GM12864 (cell line): Measurements from ENCODE around the gene ZXDC.

Experiments used
- DNase-seq: peaks from one replicate; pipeline ENCODE4 v3.0.0-alpha.2; 2011; ENCODE audit warnings: low read depth
- H3K4me3 ChIP-seq: 2 replicates; pipeline ENCODE4 v1.5.1; 2011; ENCODE audit warnings: mild to moderate bottlenecking, low read depth, low read length, control low read depth
- TF ChIP-seq, protein P1 (sequence below): IDR thresholded peaks from 2 replicates; pipeline ENCODE4 v1.5.1; 2011; ENCODE audit warnings: low read depth, mild to moderate bottlenecking, moderate library complexity, low read length, control low read depth, inconsistent platforms; ENCODE audit errors: missing control alignments

The ZXDC gene

GRCh38 chr3:126490619-126491018 is 14.9 kb upstream of the ZXDC start:
- TF ChIP-seq, protein P1, sequence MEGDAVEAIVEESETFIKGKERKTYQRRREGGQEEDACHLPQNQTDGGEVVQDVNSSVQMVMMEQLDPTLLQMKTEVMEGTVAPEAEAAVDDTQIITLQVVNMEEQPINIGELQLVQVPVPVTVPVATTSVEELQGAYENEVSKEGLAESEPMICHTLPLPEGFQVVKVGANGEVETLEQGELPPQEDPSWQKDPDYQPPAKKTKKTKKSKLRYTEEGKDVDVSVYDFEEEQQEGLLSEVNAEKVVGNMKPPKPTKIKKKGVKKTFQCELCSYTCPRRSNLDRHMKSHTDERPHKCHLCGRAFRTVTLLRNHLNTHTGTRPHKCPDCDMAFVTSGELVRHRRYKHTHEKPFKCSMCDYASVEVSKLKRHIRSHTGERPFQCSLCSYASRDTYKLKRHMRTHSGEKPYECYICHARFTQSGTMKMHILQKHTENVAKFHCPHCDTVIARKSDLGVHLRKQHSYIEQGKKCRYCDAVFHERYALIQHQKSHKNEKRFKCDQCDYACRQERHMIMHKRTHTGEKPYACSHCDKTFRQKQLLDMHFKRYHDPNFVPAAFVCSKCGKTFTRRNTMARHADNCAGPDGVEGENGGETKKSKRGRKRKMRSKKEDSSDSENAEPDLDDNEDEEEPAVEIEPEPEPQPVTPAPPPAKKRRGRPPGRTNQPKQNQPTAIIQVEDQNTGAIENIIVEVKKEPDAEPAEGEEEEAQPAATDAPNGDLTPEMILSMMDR, result no peak
- DNase-seq, result no peak
- no peak overlapping the region for H3K4me3 ChIP-seq

DNA sequence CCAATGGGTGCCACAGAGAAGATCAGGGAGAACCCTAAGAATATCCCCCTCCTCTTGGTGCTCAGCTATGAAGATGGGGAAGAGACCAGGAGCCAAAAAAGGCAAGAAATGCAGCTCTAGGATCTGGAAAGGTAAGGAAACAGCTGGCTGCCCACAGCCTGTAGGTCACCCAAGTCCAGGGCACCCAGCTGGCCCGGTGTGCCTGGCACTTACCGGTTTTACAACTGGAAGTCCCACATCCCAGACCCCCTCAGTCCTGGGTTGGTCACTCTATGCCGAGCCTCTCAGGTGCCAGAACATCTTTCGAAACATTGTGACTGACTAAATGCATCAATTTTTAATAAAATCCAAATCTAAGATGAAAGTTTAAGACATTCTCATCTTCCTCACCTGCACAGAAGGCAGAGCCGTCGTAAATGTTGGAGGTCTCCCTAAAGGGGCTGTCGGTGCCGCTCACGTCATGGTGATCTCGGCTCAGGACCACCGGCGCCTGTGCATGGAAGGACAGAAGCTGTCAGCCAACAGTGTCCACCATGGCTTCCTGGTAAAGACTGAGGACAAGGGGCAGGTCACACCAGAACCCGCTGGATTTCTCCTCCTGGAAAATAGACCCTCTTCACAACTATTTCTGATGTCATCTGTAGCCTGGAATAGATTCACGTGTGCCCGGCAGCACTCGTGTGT is 13.3 kb upstream of the ZXDC start:
- no peak overlapping the region for H3K4me3 ChIP-seq
- TF ChIP-seq, protein P1, result no peak
- DNase-seq, result no peak

GRCh38 chr3:126488185-126488584 is 12.5 kb upstream of the ZXDC start:
- no peak overlapping the region for H3K4me3 ChIP-seq
- TF ChIP-seq, protein P1, result no peak
- DNase-seq, result no peak

- DNase-seq, result no peak
- TF ChIP-seq, protein P1, result no peak
Observed at GRCh38 chr3:126487151-126487771, 11.6 kb upstream of the ZXDC start.

DNA sequence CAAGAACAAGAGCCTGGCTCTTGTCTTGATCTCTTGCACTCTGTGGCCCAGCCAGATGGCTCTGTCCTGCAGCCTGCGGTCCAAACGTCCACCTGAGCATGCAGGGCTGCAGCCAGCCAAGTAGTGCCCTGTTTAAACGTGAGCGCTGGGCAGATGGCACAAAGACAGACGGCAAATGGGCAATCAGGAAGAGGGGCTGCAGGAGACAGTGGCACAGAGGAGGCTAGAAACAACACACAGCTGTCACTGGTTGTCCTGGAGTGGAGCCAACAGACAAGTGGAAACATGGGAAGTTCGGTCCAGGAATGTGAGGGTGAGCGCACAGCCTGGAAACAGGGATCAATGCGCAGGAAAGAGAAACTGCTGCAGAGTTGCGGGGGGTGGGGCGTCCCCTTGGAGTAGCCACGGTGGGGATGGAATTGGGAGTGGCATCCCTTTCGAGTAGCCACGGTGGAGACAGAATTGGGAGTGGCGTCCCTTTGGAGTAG is 10.7 kb upstream of the ZXDC start:
- DNase-seq, result no peak
- H3K4me3 ChIP-seq, result no peak overlapping the region
- TF ChIP-seq, protein P1, result no peak

More at GRCh38 chr3:126487151-126487771, 11.6 kb upstream of the ZXDC start:
- H3K4me3 ChIP-seq, result no peak overlapping the region

DNA sequence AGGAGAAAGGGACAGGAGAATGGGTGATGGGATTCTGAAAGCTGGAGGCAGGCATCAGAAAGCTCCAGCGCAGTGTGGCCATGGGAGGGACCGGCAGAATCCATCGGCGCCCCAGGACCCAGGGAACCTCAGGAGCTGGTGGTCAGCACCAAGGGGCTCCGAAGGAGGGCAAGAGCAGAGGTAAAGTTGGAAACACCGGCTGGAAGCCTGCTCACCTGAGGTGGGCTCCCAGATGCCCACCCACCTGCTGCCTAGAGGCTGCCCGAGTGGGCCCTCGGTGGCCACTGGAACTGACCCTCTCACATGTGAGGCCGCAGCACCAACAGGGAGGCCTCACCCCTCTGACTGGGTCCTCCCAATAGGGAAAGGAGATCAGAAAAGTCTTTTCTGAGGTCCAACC is 10.3 kb upstream of the ZXDC start:
- TF ChIP-seq, protein P1, result no peak
- no peak overlapping the region for H3K4me3 ChIP-seq
- no peak for DNase-seq
